WTC11 (cell line): ENCODE results near the gene CARM1. TPM values are rescaled to one million over a fixed set of nuclear protein-coding genes. Genes with fewer than 3 reads are reported as not detected.

Experiments used
- AFF4 ChIP-seq: sonication (generic); formaldehyde crosslinking; IDR thresholded peaks from 2 replicates; pipeline ENCODE4 v1.8.1; 2023; ENCODE audit warnings: mild to moderate bottlenecking, missing genetic modification reagents, borderline replicate concordance
- AR ChIP-seq: fragments of 250-450 bp; sonication (Bioruptor Pico); IDR thresholded peaks from 2 replicates; pipeline ENCODE4 v1.9.0; 2021; ENCODE audit warnings: mild to moderate bottlenecking
- ATF2 ChIP-seq: sonication (generic); formaldehyde crosslinking; IDR thresholded peaks from 2 replicates; pipeline ENCODE4 v1.8.1; 2022; ENCODE audit warnings: low read depth, missing genetic modification reagents, borderline replicate concordance
- CBFB ChIP-seq: sonication (generic); formaldehyde crosslinking; IDR thresholded peaks from 2 replicates; pipeline ENCODE4 v1.8.1; 2022; ENCODE audit warnings: mild to moderate bottlenecking, low read depth, missing genetic modification reagents
- CDX4 ChIP-seq: fragments of 250-450 bp; sonication (Bioruptor Pico); IDR thresholded peaks from 2 replicates; pipeline ENCODE4 v1.9.0; 2021; ENCODE audit warnings: moderate library complexity, mild to moderate bottlenecking, inconsistent platforms, borderline replicate concordance
- CREM ChIP-seq: sonication (generic); formaldehyde crosslinking; IDR thresholded peaks from 2 replicates; pipeline ENCODE4 v1.8.1; 2022; ENCODE audit warnings: mild to moderate bottlenecking, missing genetic modification reagents, moderate library complexity
- FOXJ3 ChIP-seq: sonication (generic); formaldehyde crosslinking; IDR thresholded peaks from 2 replicates; pipeline ENCODE4 v1.9.0; 2021; ENCODE audit warnings: missing genetic modification reagents, mild to moderate bottlenecking, borderline replicate concordance
- FOXK1 ChIP-seq: sonication (generic); formaldehyde crosslinking; IDR thresholded peaks from 2 replicates; pipeline ENCODE4 v1.8.0; 2022; ENCODE audit warnings: mild to moderate bottlenecking, moderate library complexity, missing genetic modification reagents
- FOXP1 ChIP-seq: sonication (generic); formaldehyde crosslinking; IDR thresholded peaks from 2 replicates; pipeline ENCODE4 v1.8.0; 2022; ENCODE audit warnings: missing genetic modification reagents, mild to moderate bottlenecking, moderate library complexity, borderline replicate concordance
- GABPB1 ChIP-seq: sonication (generic); formaldehyde crosslinking; IDR thresholded peaks from 2 replicates; pipeline ENCODE4 v1.8.1; 2023; ENCODE audit warnings: mild to moderate bottlenecking, missing genetic modification reagents
- HMGXB4 ChIP-seq: sonication (generic); formaldehyde crosslinking; IDR thresholded peaks from 2 replicates; pipeline ENCODE4 v1.8.1; 2023; ENCODE audit warnings: mild to moderate bottlenecking, moderate library complexity, missing genetic modification reagents
- NFATC4 ChIP-seq: fragments of 250-450 bp; sonication (Bioruptor Pico); IDR thresholded peaks from 2 replicates; pipeline ENCODE4 v1.9.0; 2021; ENCODE audit warnings: mild to moderate bottlenecking
- NFYB ChIP-seq: sonication (generic); formaldehyde crosslinking; conservative IDR thresholded peaks from 2 replicates; pipeline ENCODE4 v1.8.0; 2022; ENCODE audit warnings: low read depth, missing genetic modification reagents
- NR2C2 ChIP-seq: sonication (generic); formaldehyde crosslinking; IDR thresholded peaks from 2 replicates; pipeline ENCODE4 v1.8.0; 2022; ENCODE audit warnings: mild to moderate bottlenecking, missing genetic modification reagents
- OVOL2 ChIP-seq: fragments of 250-450 bp; sonication (Bioruptor Pico); IDR thresholded peaks from 2 replicates; pipeline ENCODE4 v1.9.0; 2021; ENCODE audit warnings: mild to moderate bottlenecking, borderline replicate concordance
- RELA ChIP-seq: sonication (generic); formaldehyde crosslinking; IDR thresholded peaks from 2 replicates; pipeline ENCODE4 v1.8.1; 2022; ENCODE audit warnings: missing genetic modification reagents, mild to moderate bottlenecking, borderline replicate concordance
- SOX15 ChIP-seq: fragments of 250-450 bp; sonication (Bioruptor Pico); IDR thresholded peaks from 2 replicates; pipeline ENCODE4 v1.9.0; 2021; ENCODE audit warnings: mild to moderate bottlenecking
- STAT6 ChIP-seq: sonication (generic); formaldehyde crosslinking; conservative IDR thresholded peaks from 2 replicates; pipeline ENCODE4 v1.8.1; 2023; ENCODE audit warnings: mild to moderate bottlenecking, low read depth, missing genetic modification reagents, moderate library complexity
- ZNF317 ChIP-seq: sonication (generic); formaldehyde crosslinking; IDR thresholded peaks from 2 replicates; pipeline ENCODE4 v1.8.1; 2023; ENCODE audit warnings: low read depth, mild to moderate bottlenecking, moderate library complexity, missing genetic modification reagents, borderline replicate concordance
- ZNF396 ChIP-seq: fragments of 250-450 bp; sonication (Bioruptor Pico); IDR thresholded peaks from 2 replicates; pipeline ENCODE4 v1.8.0; 2021; ENCODE audit warnings: mild to moderate bottlenecking, moderate library complexity, borderline replicate concordance
- ZNF671 ChIP-seq: fragments of 250-450 bp; sonication (Bioruptor Pico); IDR thresholded peaks from 2 replicates; pipeline ENCODE4 v1.8.0; 2021; ENCODE audit warnings: mild to moderate bottlenecking
- ZSCAN18 ChIP-seq: fragments of 250-450 bp; sonication (Bioruptor Pico); IDR thresholded peaks from 2 replicates; pipeline ENCODE4 v2.1.2; 2022; ENCODE audit warnings: mild to moderate bottlenecking, moderate library complexity
- total RNA-seq: library from RNA; stranded (reverse); gene quantifications from 3 replicates; pipeline ENCODE4 v1.2.3, GENCODE V29; 2021

The CARM1 gene
- total RNA-seq, 1 experiment from 2014 or later = 125 TPM

- TF ChIP-seq ATF2 (no peak), HMGXB4 (CRISPR knock-in tag) (0 out of 2 replicates have a peak, but pooled peaks have one; percentile 14), NFATC4 (CRISPR knock-in tag) (no peak), OVOL2 (no peak), STAT6 (CRISPR knock-in tag) (no peak), SOX15 (CRISPR knock-in tag) (no peak), RELA (CRISPR knock-in tag) (no peak), ZNF671 (CRISPR knock-in tag) (peak; percentile 34; the same call in 1 of the 2 replicates), AR (CRISPR knock-in tag) (no peak), ZNF317 (CRISPR knock-in tag) (no peak), ZNF396 (no peak), AFF4 (CRISPR knock-in tag) (0 out of 2 replicates have a peak, but pooled peaks have one; percentile 15), GABPB1 (CRISPR knock-in tag) (no peak), CREM (CRISPR knock-in tag) (no peak), CBFB (CRISPR knock-in tag) (no peak), ZSCAN18 (no peak), NFYB (CRISPR knock-in tag) (no peak), FOXP1 (CRISPR knock-in tag) (no peak), FOXK1 (peak; percentile 7; the same call in 1 of the 2 replicates), NR2C2 (no peak), FOXJ3 (CRISPR knock-in tag) (no peak), CDX4 (CRISPR knock-in tag) (no peak)
Measured at GRCh38 chr19:10835754-10836478, 35.4 kb upstream of the CARM1 start, which contains the start of gene TMED1 (continued).
